IMR-90 (cell line): ENCODE data around the gene MAML3. TPM values are rescaled to one million over a fixed set of nuclear protein-coding genes. Genes with fewer than 3 reads are reported as not detected.

Experiments used
- ATAC-seq: fragments of 200-7000 bp; cut with Tn5 transposase; 2 replicates; pipeline ENCODE4 v1.9.1; 2020; ENCODE audit warnings: low read depth, mild to moderate bottlenecking, moderate library complexity
- BruUV-seq: library from RNA; stranded (reverse); fragments of 400-500 nt; replicated peaks from 2 replicates; lab custom pipeline; 2021; lab: Mats Ljungman, UMichigan
- CTCF ChIA-PET: fragments of 300-600 bp; formaldehyde crosslinking; extraction: SDS; loops from one replicate; lab custom pipeline; 2021; ENCODE audit warnings: antibody characterized with exemption; lab: Yijun Ruan, JAX
- POLR2A ChIA-PET: fragments of 300-600 bp; sonication (Branson Sonifier 250); formaldehyde crosslinking; loops from one replicate; lab custom pipeline; 2022; ENCODE audit warnings: antibody characterized with exemption; ENCODE audit not compliant: unreplicated experiment; lab: Charles Lee
- DNase-seq: peaks from one replicate; pipeline ENCODE4 v3.0.0; 2013
- H2AFZ ChIP-seq: replicated peaks from 2 replicates; pipeline ENCODE3; 2013; ENCODE audit warnings: low read length, mild to moderate bottlenecking; ENCODE audit not compliant: poor library complexity
- H2AK5ac ChIP-seq: 2 replicates; pipeline ENCODE4 v1.6.1; 2013; ENCODE audit warnings: low read depth, low read length, inconsistent platforms
- H2AK9ac ChIP-seq: replicated peaks from 2 replicates; pipeline ENCODE3; 2013; ENCODE audit warnings: mild to moderate bottlenecking, low read depth, low read length, moderate library complexity; ENCODE audit not compliant: poor library complexity
- H2BK120ac ChIP-seq: 2 replicates; pipeline ENCODE4 v1.6.1; 2013; ENCODE audit warnings: low read depth, low read length, inconsistent platforms
- H2BK15ac ChIP-seq: 3 replicates; pipeline ENCODE4 v1.6.1; 2013; ENCODE audit warnings: low read depth, low read length, inconsistent platforms
- H2BK20ac ChIP-seq: 2 replicates; pipeline ENCODE4 v1.6.1; 2013; ENCODE audit warnings: low read depth, mild to moderate bottlenecking, inconsistent platforms, low read length, moderate library complexity
- H2BK5ac ChIP-seq: 2 replicates; pipeline ENCODE4 v1.6.1; 2013; ENCODE audit warnings: mild to moderate bottlenecking, low read depth, low read length, inconsistent platforms; ENCODE audit not compliant: poor library complexity, severe bottlenecking
- H3K14ac ChIP-seq: replicated peaks from 2 replicates; pipeline ENCODE4 v1.6.1; 2013; ENCODE audit warnings: low read depth, low read length, inconsistent platforms
- H3K18ac ChIP-seq: 2 replicates; pipeline ENCODE4 v1.6.1; 2013; ENCODE audit warnings: low read depth, low read length, control low read depth
- H3K23ac ChIP-seq: 2 replicates; pipeline ENCODE4 v1.6.1; 2013; ENCODE audit warnings: low read depth, low read length, inconsistent platforms
- H3K27ac ChIP-seq: 2 replicates; pipeline ENCODE4 v1.5.1; 2013; ENCODE audit warnings: mild to moderate bottlenecking, control low read depth, low read length; ENCODE audit not compliant: insufficient read depth
- H3K27me3 ChIP-seq: 2 replicates; pipeline ENCODE4 v1.6.1; 2013; ENCODE audit warnings: low read length; ENCODE audit not compliant: control insufficient read depth, insufficient read depth
- H3K36me3 ChIP-seq: 2 replicates; pipeline ENCODE4 v1.6.1; 2013; ENCODE audit warnings: low read length, mixed read lengths; ENCODE audit not compliant: control insufficient read depth, insufficient read depth
- H3K4ac ChIP-seq: 2 replicates; pipeline ENCODE4 v1.6.1; 2013; ENCODE audit warnings: low read depth, low read length, inconsistent platforms
- H3K4me1 ChIP-seq: 2 replicates; pipeline ENCODE4 v1.6.1; 2013; ENCODE audit warnings: low read length, mixed read lengths; ENCODE audit not compliant: control insufficient read depth, insufficient read depth
- H3K4me2 ChIP-seq: 2 replicates; pipeline ENCODE4 v1.6.1; 2013; ENCODE audit warnings: low read depth, mild to moderate bottlenecking, control low read depth, low read length, moderate library complexity
- H3K4me3 ChIP-seq: 2 replicates; pipeline ENCODE4 v1.5.1; 2013; ENCODE audit warnings: low read depth, mild to moderate bottlenecking, control low read depth, low read length, moderate library complexity; ENCODE audit not compliant: insufficient read depth
- H3K56ac ChIP-seq: 2 replicates; pipeline ENCODE4 v1.6.1; 2013; ENCODE audit warnings: low read length, inconsistent platforms; ENCODE audit not compliant: insufficient read depth; ENCODE audit errors: extremely low read depth
- H3K79me1 ChIP-seq, 2 experiments: 2 replicates each; pipeline ENCODE4 v1.6.1; 2013; ENCODE audit warnings: low read length in 2 of 2, inconsistent platforms in 1 of 2, low read depth in 1 of 2
- H3K9ac ChIP-seq: 2 replicates; pipeline ENCODE4 v1.6.1; 2013; ENCODE audit warnings: low read depth, low read length, control low read depth
- H3K9me1 ChIP-seq: 2 replicates; pipeline ENCODE4 v1.6.1; 2013; ENCODE audit warnings: low read length, inconsistent platforms; ENCODE audit not compliant: insufficient read depth
- H3K9me3 ChIP-seq: 2 replicates; pipeline ENCODE4 v1.6.1; 2013; ENCODE audit warnings: low read length; ENCODE audit not compliant: control insufficient read depth, insufficient read depth
- H4K20me1 ChIP-seq: 2 replicates; pipeline ENCODE4 v1.6.1; 2013; ENCODE audit warnings: low read length, inconsistent platforms; ENCODE audit not compliant: insufficient read depth
- H4K5ac ChIP-seq: 2 replicates; pipeline ENCODE4 v1.6.1; 2013; ENCODE audit warnings: mild to moderate bottlenecking, low read depth, low read length, control low read depth
- H4K8ac ChIP-seq, 2 experiments: 2 replicates each; pipeline ENCODE4 v1.6.1; 2013; ENCODE audit warnings: low read depth in 2 of 2, low read length in 2 of 2, control low read depth in 1 of 2, inconsistent platforms in 1 of 2
- H4K91ac ChIP-seq: 2 replicates; pipeline ENCODE4 v1.6.1; 2013; ENCODE audit warnings: low read depth, low read length, inconsistent platforms; ENCODE audit not compliant: insufficient read depth
- BHLHE40 ChIP-seq: fragments of 150-350 bp; IDR thresholded peaks from 2 replicates; pipeline ENCODE4 v1.6.1; 2016; ENCODE audit warnings: mild to moderate bottlenecking, low read depth, low read length
- CEBPB ChIP-seq: IDR thresholded peaks from 2 replicates; pipeline ENCODE4 v1.6.1; 2012; ENCODE audit warnings: low read depth, low read length, improper control_type of control experiment
- CHD1 ChIP-seq: IDR thresholded peaks from 2 replicates; pipeline ENCODE4 v1.6.1; 2012; ENCODE audit warnings: low read depth, low read length, improper control_type of control experiment
- FOS ChIP-seq: fragments of 150-350 bp; IDR thresholded peaks from 2 replicates; pipeline ENCODE4 v1.6.1; 2016; ENCODE audit warnings: low read depth, low read length
- MAFK ChIP-seq: IDR thresholded peaks from 2 replicates; pipeline ENCODE4 v1.6.1; 2012; ENCODE audit warnings: low read depth, low read length, improper control_type of control experiment
- MAZ ChIP-seq: IDR thresholded peaks from 2 replicates; pipeline ENCODE4 v1.6.1; 2012; ENCODE audit warnings: low read depth, mild to moderate bottlenecking, low read length, improper control_type of control experiment, moderate library complexity, borderline replicate concordance
- MXI1 ChIP-seq: IDR thresholded peaks from 2 replicates; pipeline ENCODE4 v1.6.1; 2012; ENCODE audit warnings: low read depth, mild to moderate bottlenecking, low read length, moderate library complexity, borderline replicate concordance
- NFE2L2 ChIP-seq: fragments of 150-350 bp; IDR thresholded peaks from 2 replicates; pipeline ENCODE4 v1.6.1; 2016; ENCODE audit warnings: low read depth, mild to moderate bottlenecking, low read length
- POLR2A ChIP-seq: IDR thresholded peaks from 2 replicates; pipeline ENCODE4 v1.6.1; 2012; ENCODE audit warnings: mild to moderate bottlenecking, low read depth, low read length
- RAD21 ChIP-seq: IDR thresholded peaks from 2 replicates; pipeline ENCODE4 v1.6.1; 2012; ENCODE audit warnings: low read length, improper control_type of control experiment
- RCOR1 ChIP-seq: IDR thresholded peaks from 2 replicates; pipeline ENCODE4 v1.6.1; 2012; ENCODE audit warnings: mild to moderate bottlenecking, low read length, improper control_type of control experiment; ENCODE audit not compliant: insufficient replicate concordance
- RFX5 ChIP-seq: IDR thresholded peaks from 2 replicates; pipeline ENCODE4 v1.8.0; 2012; ENCODE audit warnings: low read depth, mild to moderate bottlenecking, low read length, moderate library complexity
- SMC3 ChIP-seq: fragments of 150-350 bp; IDR thresholded peaks from 2 replicates; pipeline ENCODE4 v1.6.1; 2016; ENCODE audit warnings: low read depth, mild to moderate bottlenecking, antibody characterized with exemption, low read length, moderate library complexity
- WGBS, 2 experiments: methylation state at CpG; one replicate each; pipeline versions ENCODE4 v1.1.5 to v1.1.7; 2013; ENCODE audit warnings: missing lambda C conversion rate in 2 of 2; ENCODE audit not compliant: insufficient read length in 1 of 2; ENCODE audit errors: extremely low coverage in 2 of 2; 5-methylcytosine and 5-hydroxymethylcytosine counted together
- dilution Hi-C: fragments of 300-500 bp; cut with HindIII; formaldehyde crosslinking; loops from one replicate; pipeline ENCODE4 v1.14.3; 2018; ENCODE audit warnings: low sequenced_read_pairs; ENCODE audit not compliant: unreplicated experiment
- in situ Hi-C: fragments of 300-500 bp; cut with MboI; formaldehyde crosslinking; loops from 3 replicates; pipeline ENCODE4 v1.14.3; 2019; ENCODE audit warnings: low sequenced_read_pairs, inconsistent platforms, mixed read lengths
- intact Hi-C: fragments of 100-400 bp; cut with micrococcal nuclease; formaldehyde crosslinking; loops from 2 replicates; pipeline ENCODE4 v1.10.0; 2022
- polyA plus RNA-seq, 3 experiments: library from polyadenylated mRNA; depleted of rRNA; stranded (reverse); fragments of >200 nt; gene quantifications; 2 replicates each; pipeline ENCODE4 v1.2.3, GENCODE V29; 2012; ENCODE audit warnings: low replicate concordance in 1 of 3
- total RNA-seq: library from RNA; depleted of rRNA; stranded (reverse); fragments of >200 nt; gene quantifications from 2 replicates; pipeline ENCODE4 v1.2.3, GENCODE V29; 2012
- TF ChIP-seq, protein P1 (sequence below): fragments of 150-350 bp; IDR thresholded peaks from 2 replicates; pipeline ENCODE4 v1.6.1; 2017; ENCODE audit warnings: mild to moderate bottlenecking, antibody characterized with exemption, low read length, low read depth
- TF ChIP-seq, protein P2 (sequence below): conservative IDR thresholded peaks from 2 replicates; pipeline ENCODE4 v1.5.1; 2012; ENCODE audit warnings: mild to moderate bottlenecking, low read depth, low read length, improper control_type of control experiment
- TF ChIP-seq, protein P3 (sequence below): fragments of 150-350 bp; IDR thresholded peaks from 2 replicates; pipeline ENCODE4 v1.6.1; 2016; ENCODE audit warnings: low read depth, mild to moderate bottlenecking, low read length, moderate library complexity, borderline replicate concordance

MAML3 gene
- total and polyA plus RNA-seq, 2 of the 4 experiments (the other 2 are of a cell fraction), result 0.90 to 1.7 TPM

DNA sequence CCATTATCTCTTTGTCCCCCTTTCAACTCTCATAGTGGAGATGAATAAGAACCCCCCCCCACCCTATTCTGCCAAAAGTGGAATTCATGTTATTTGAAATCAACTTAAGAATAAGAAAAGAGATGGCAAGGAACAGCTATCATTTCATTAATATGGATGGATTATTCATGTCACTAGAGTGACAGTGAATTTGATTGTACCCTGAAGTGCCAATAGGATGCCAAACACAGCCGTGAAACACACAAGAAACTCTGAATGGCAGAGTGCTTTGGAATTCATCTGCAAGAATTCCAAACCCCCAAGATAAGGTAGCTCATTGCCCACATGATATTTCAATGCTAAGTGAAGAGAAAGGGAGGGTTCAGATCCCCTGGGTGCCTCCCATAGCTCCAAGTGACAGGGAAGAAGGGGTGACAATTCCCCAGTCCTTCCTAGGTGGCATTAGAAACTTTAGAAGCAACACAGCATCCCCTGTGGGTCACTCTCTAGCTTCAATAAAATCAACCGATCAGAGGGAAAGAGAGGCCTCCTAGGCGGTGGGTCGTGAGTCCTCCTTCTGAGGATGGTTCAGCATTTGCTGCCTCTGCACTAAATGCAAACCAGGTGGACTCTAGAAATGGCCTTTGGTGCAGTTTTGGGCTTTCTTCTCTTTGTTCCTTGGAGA is 404.0 kb downstream of the MAML3 start:
- no peak overlapping the region for H3K4me3 ChIP-seq
- WGBS, 2 experiments, result 80% methylated on average over 1 of the region's 4 CpGs; no CpG with 5 or more reads in 1 of the 2 experiments
- TF ChIP-seq POLR2A, result no peak
- no peak for TF ChIP-seq FOS
- no peak for TF ChIP-seq BHLHE40
- TF ChIP-seq, protein P1, sequence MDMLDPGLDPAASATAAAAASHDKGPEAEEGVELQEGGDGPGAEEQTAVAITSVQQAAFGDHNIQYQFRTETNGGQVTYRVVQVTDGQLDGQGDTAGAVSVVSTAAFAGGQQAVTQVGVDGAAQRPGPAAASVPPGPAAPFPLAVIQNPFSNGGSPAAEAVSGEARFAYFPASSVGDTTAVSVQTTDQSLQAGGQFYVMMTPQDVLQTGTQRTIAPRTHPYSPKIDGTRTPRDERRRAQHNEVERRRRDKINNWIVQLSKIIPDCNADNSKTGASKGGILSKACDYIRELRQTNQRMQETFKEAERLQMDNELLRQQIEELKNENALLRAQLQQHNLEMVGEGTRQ, result no peak
- TF ChIP-seq NFE2L2, result no peak
- TF ChIP-seq RFX5, result no peak
- TF ChIP-seq, protein P2, sequence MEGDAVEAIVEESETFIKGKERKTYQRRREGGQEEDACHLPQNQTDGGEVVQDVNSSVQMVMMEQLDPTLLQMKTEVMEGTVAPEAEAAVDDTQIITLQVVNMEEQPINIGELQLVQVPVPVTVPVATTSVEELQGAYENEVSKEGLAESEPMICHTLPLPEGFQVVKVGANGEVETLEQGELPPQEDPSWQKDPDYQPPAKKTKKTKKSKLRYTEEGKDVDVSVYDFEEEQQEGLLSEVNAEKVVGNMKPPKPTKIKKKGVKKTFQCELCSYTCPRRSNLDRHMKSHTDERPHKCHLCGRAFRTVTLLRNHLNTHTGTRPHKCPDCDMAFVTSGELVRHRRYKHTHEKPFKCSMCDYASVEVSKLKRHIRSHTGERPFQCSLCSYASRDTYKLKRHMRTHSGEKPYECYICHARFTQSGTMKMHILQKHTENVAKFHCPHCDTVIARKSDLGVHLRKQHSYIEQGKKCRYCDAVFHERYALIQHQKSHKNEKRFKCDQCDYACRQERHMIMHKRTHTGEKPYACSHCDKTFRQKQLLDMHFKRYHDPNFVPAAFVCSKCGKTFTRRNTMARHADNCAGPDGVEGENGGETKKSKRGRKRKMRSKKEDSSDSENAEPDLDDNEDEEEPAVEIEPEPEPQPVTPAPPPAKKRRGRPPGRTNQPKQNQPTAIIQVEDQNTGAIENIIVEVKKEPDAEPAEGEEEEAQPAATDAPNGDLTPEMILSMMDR, result no peak
- TF ChIP-seq, protein P3, sequence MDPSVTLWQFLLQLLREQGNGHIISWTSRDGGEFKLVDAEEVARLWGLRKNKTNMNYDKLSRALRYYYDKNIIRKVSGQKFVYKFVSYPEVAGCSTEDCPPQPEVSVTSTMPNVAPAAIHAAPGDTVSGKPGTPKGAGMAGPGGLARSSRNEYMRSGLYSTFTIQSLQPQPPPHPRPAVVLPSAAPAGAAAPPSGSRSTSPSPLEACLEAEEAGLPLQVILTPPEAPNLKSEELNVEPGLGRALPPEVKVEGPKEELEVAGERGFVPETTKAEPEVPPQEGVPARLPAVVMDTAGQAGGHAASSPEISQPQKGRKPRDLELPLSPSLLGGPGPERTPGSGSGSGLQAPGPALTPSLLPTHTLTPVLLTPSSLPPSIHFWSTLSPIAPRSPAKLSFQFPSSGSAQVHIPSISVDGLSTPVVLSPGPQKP, result no peak
- TF ChIP-seq CHD1, result no peak
- no peak for TF ChIP-seq RAD21
- TF ChIP-seq MXI1, result no peak
- TF ChIP-seq MAFK, result no peak
- TF ChIP-seq SMC3, result no peak
- no peak for TF ChIP-seq CEBPB
- no peak for TF ChIP-seq MAZ
- no peak for TF ChIP-seq RCOR1
- H3K9me1 ChIP-seq, result no peaks in the 10 kb centered on the region
- H3K4me1 ChIP-seq, result no peaks in the 10 kb centered on the region
- no peak overlapping the region for H3K4ac ChIP-seq
- H3K23ac ChIP-seq, result no peak overlapping the region
- no peaks in the 10 kb centered on the region for H3K79me1 ChIP-seq
- H2AK9ac ChIP-seq, result no peak overlapping the region
- DNase-seq (no peak), ATAC-seq (no peak)
- H4K8ac ChIP-seq, result no peak overlapping the region
- H3K36me3 ChIP-seq, result no peaks in the 10 kb centered on the region
- H2BK20ac ChIP-seq, result no peak overlapping the region
- H3K18ac ChIP-seq, result no peak overlapping the region
- POLR2A ChIA-PET, result interaction anchor here (0.5 kb wide), 1 partner anchor 85 kb away, joined by 3 read pairs; the partner anchor contains the start of gene MGST2
- no peak overlapping the region for H2BK15ac ChIP-seq
- H3K56ac ChIP-seq, result no peak overlapping the region
- in situ Hi-C loops (no loop called here), dilution Hi-C loops (no loop called here), intact Hi-C loops (no loop called here)
- H3K27me3 ChIP-seq, result no peaks in the 10 kb centered on the region
- no peak overlapping the region for H3K9ac ChIP-seq
- no peaks in the 10 kb centered on the region for H3K9me3 ChIP-seq
- H3K4me2 ChIP-seq, result no peak overlapping the region
- CTCF ChIA-PET, result interaction anchor here (0.8 kb wide), 1 partner anchor 9 kb away, joined by 4 read pairs; no protein-coding TSS in a partner anchor
- no peaks in the 10 kb centered on the region for H4K20me1 ChIP-seq
- no peak overlapping the region for H2AK5ac ChIP-seq
- no TSS peak for BruUV-seq
- no peak overlapping the region for H4K91ac ChIP-seq
- no peak overlapping the region for H2BK120ac ChIP-seq
- H3K27ac ChIP-seq, result no peak overlapping the region
- H4K5ac ChIP-seq, result no peak overlapping the region
- no peak overlapping the region for H2BK5ac ChIP-seq
- no peak overlapping the region for H3K14ac ChIP-seq
- no peak overlapping the region for H2AFZ ChIP-seq
